Cerebellar cortex (tissue), 1 donor: ENCODE data around the gene TTC17.

Experiments
- DNase-seq: peaks from one replicate; pipeline ENCODE4 v3.0.0-alpha.2; 2015; ENCODE audit warnings: low spot score

Gene TTC17

DNA sequence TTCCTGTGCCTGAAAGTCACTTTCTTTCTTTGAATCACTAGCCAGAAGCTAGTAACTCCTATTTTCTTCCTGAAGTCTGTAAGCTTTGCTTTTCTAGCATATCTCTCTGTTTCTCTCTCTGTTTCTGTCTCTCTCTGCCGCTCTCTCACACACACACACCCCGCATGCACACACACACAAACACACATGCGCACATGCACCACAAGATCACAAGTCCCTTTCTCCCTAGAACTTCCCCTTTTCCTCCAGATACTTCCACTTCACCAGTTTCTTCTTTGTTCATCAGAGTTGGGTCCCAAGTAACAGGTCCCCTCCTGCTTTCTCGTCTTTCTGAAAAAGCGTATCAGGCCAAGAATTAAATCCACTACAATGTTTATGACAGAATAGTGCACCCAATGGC, 173.3 kb downstream of the TTC17 start:
- no peak for DNase-seq

DNA sequence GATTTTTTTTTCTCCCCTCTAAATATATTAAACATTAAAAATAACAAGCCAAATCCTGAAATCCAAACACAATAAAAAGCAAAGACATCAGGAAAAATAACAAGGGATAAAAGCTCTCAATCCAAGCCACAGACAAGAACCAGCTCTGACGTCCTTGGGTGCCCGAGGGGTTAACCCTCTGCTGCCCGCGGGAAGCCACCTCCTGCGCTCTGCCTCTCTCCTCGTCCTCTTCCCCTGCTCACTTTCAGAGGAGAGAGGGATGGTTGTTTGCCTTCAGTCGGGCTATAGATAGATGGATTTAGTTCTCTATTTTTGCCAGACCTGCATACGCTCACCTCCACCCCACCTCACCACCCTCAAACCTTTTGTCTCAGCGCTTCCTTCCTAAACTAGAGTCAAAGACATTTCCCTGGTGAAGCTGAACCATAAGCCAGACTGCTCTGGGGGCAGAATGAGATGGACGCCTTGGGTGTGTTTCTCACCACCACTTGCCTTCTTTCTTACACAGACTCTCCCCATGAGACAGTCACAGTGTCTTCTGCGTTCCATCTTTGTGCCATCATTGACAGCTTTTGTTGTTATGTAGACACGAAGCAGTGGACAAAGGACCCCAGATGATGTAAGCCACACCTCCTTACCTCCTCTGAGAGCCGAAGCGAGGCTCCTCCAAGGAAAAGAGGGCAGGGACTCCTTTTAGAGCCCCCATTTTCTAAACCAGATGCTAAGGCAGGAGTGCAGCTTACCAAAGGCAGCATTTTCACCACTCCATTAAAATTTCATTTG, 179.3 kb downstream of the TTC17 start:
- DNase-seq: no peak

DNA sequence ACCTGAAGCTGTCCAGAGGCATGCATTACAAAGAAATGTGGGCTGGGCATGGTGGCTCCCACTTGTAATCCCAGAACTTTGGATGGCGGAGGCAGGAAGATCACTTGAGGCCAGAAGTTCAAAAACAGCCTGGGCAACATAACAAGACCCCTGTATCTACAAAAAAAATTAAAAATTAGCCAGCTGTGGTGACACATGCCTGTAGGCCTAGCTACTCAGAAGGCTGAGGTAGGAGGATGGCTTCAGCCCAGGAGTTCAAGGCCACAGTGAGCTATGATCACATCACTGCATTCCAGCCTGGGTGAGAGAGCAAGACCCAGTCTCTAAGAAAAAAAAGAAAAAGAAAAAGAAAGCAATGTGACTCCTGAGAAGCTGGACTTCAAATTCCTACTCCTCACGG, 183.3 kb downstream of the TTC17 start:
- no peak for DNase-seq

DNA sequence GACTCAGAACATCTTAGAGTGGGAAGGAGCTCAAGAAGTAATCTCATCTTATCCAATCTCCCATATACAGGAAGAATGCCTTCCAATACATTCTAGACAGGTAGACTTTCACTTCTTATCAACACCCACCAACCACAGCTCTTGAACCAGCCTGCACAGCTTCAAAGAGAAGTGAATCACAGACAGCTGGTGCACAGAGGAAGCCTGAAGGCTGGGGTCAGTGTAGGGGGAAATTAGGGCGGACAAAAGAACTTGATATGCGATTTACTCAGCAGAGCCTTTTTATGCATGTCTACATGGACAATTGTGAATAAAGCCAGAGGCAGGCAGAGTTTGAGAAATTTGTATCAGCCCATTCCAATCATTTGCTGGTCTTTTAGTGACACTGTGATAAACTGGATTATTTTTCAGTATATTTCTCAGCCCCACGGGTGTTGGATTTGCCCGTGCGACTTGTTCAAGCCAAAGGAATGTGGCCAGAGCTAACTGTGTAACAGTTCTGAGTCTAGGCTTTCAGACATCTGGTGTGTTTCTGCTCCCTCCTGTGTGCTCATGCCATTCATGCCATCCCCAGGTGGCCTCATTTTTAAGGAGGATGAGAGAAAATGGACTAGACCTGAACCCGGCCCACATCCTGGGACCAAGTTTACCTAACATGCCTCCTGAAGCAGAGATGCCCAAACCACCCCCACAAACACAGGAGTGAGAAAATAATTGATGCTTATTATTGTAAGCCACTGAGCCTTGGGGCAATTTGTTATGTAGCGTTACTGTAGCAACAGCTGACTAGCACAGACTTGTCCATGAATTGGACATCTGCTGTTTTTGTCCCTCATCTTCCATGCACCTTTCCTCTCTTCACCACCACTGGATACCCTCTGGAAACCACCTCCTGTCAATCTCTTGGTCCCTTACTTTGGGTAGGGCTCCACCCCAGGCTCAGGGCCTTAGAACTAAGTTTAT, 184.3 kb downstream of the TTC17 start:
- no peak for DNase-seq
